22Rv1 (cell line): ENCODE data around the gene ANOS1.

Experiments
- CTCF ChIP-seq: fragments of 450-650 bp; IDR thresholded peaks from 2 replicates; pipeline ENCODE4 v1.5.1; 2017; ENCODE audit warnings: mild to moderate bottlenecking
- ZFX ChIP-seq: fragments of 450-650 bp; IDR thresholded peaks from 2 replicates; pipeline ENCODE4 v1.6.1; 2017; ENCODE audit warnings: antibody characterized with exemption, borderline replicate concordance

- TF ChIP-seq CTCF (no peak), ZFX (no peak)
These were observed 247.5 kb downstream of the ANOS1 start for GRCh38 chrX:8484360-8484949.
